Measurements from ENCODE around the gene PAK2.
A peak's percentile ranks its signal among the peaks of the same experiment; 100 is the strongest.
"Not testable (repeated sequence)": the region's sequence is repeated elsewhere in the genome, so short reads cannot be mapped to it uniquely, and the experiment has no call there.

PAK2 gene

DNA sequence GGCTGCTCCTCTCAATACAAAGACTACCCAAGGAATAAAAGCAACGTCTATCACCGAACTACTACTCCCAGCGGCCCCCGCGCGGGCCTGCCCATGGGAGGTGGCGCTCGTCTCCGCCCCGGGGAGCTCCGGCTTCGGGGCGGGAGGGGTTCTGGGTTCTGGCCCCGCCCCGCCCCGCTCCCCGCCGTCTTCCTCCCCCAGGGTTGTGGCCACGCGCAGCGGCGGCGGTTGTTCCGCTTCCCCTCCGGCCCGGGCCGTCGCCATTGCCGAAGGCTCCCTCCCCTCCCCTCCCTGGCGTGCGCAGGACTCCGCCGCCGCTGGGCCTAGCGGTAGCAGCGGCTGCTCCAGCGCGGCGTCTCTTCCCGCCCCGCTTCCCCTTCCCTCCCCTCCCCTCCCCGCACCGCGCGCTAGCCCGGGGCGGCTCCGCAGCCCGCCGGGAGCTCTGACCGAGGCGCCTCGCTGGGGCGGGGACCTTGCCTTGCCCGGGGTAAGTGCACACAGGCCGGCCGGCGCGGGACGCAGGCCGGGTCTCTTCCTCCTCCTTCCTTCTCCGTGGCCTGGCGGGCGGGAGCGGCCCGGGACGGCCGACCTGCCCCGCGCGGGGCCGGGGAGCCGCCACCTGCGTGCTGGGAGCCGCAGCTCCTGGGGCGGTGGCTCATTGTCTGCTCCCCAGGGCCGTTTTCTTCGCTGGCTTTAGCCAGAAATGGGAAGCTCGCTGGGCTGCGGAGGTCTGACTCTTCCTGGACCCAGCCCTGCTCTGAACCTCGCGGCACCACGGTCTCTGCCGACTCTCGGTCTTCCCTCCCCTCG is at the start of gene PAK2:
Gene PAK2, plus strand, starts transcription at position 187 of the 810 bp plus-strand sequence. CDS start 42,790 bp downstream, outside the sequence.
- peak; percentile 94 for DNase-seq

DNA sequence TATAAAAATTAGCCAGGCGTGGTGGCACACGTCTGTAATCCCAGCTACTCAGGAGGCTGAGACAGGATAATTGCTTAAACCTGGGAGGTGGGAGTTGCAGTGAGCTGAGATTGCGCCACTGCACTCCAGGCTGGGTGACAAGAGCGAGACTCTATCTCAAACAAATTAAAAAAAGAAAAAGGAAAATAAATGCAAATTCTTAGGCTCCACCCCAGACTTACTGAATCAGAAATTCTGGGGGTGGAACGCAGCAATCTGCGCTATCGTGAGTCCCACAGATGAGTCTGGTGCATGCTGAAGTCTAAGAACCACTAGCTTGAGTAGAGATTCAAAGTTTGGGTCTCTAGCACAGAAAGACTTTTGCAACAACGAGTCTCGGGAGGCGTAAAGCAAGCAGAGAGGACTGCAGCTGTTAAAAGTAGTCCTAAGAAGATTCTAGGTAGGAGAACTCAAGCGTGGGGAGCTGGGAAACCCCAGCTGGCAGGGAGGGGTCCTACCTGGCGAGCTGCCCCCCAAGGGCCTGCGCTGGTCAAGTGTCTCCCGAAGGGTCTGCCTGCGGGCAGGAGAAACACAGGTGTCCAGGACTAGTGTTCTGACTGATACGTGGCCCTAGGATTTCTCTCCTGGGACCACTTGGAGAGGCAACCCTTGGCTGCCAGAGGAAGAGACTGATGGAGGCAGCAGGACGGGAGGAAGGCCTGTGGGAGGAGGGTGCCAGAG is 49.6 kb upstream of the PAK2 start:
- no peak for DNase-seq

DNA sequence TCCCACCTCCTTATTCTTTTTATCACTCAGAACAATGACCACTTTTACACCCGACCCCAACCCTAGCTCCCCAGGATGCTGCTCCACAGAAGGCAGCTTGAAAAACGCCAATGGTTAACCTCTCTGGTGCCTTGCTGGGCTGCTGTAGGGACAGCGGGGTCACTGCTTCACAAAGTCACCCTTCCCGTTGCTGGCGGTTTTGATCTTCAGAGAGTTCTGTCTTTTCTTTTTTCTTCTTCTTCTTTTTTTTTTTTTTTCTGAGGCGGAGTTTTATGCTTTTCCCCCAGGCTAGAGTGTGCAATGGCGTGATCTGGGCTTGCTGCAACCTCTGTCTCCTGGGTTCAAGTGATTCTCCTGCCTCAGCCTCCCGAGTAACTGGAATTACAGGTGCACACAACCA is 48.3 kb upstream of the PAK2 start:
- DNase-seq, result no peak

- no peak for DNase-seq
Observed at GRCh38 chr3:196694202-196694638, 45.4 kb upstream of the PAK2 start.

GRCh38 chr3:196694941-196695848 is 44.5 kb upstream of the PAK2 start:
- DNase-seq, result no peak

DNA sequence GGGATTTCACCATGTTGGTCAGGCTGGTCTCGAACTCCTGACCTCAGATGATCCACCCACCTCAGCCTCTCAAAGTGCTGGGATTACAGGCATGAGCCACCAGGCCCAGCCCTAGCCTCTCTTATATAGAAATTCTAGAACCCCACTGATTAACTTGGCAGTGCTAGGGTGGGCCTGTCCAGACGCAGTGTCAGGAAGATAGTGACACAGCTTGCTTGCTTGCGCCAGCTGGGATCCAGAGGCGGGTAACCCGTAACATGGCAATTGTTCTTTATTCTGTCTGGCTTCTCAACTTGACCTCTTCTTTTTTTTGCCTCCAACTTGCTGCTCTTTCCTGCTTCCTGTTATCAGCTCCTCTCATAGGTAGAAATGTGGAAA is 43.8 kb upstream of the PAK2 start:
- DNase-seq, result no peak

DNA sequence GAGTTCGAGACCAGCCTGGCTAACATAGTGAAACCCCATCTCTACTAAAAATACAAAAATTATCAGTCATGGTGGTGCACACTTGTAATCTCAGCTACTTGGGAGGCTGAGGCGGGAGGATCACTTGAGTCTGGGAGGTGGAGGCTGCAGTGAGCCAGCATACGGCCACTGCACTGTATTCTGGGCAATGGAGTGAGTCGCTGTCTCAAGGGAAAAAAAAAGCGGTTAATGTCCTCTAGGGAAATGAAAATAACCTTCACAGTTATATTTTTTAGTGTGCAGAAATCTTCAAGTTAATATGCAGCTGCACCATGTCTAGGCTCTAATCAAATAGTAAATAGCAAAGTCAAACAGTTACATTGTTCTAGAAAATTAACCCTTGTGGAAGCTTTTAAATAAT is 42.4 kb upstream of the PAK2 start:
- DNase-seq, result no peak

DNA sequence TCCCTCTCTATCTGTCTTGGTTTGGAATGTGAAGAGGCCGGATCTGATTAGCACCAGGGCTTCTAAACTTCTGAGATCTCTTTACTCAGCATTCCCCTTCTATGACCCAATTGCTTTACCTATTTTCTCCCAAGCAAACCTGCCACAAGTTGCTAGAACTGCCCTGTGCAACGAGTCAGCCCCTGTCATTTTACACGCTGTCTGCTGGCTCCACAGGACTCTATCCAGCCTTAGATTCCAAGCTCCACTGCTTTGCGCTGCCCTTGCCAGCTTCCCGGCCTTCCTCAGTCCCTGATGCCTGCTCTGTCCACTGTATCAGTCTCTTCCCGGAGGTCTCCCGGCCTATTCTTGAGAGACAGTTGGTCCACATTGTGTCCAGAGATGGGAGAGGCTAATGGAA is 39.9 kb upstream of the PAK2 start:
- no peak for DNase-seq

- DNase-seq, result no peak
Observed at GRCh38 chr3:196700801-196701200, 38.9 kb upstream of the PAK2 start.

DNA sequence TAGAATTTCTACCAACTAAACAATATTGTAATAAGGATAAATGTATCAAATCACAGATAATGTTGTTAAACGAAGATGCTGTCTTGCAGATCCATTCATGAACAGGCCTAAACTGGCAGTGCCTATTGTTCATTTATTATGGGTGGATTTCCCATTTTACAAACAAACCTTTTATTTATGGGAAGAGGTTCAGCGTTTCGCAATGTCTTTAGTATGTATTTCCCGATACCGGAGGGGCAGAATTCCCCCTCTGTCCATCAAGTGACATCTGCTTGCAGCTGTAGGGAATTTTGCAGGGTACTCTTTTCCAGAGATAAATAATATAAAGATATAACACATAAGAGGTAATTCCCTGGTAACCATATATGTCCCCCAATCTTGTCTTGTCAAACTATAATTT is 33.3 kb upstream of the PAK2 start:
- DNase-seq, result no peak

- DNase-seq, result no peak
Observed at GRCh38 chr3:196706731-196707130, 32.9 kb upstream of the PAK2 start.

- no peak for DNase-seq
Observed at GRCh38 chr3:196707566-196707965, 32.1 kb upstream of the PAK2 start.

- no peak for DNase-seq
Observed at GRCh38 chr3:196708467-196708866, 31.2 kb upstream of the PAK2 start.

- peak; percentile 90 for DNase-seq
Observed at GRCh38 chr3:196711838-196712513, 27.7 kb upstream of the PAK2 start, which contains the start of the genes CEP19 and PIGX. Gene CEP19 (minus strand): TSS chr3:196712250. CDS start chr3:196708657, 3,593 bp downstream. Gene PIGX (plus strand): TSS chr3:196712377.

- DNase-seq, result peak; percentile 60
Observed at GRCh38 chr3:196712514-196713413, 26.9 kb upstream of the PAK2 start.

- DNase-seq, result not testable (repeated sequence)
Observed at GRCh38 chr3:196717162-196717561, 22.5 kb upstream of the PAK2 start.

- no peak for DNase-seq
Observed at GRCh38 chr3:196721097-196721496, 18.6 kb upstream of the PAK2 start.

- no peak for DNase-seq
Observed at GRCh38 chr3:196726788-196727675, 12.6 kb upstream of the PAK2 start.

- no peak for DNase-seq
Observed at GRCh38 chr3:196735751-196736150, 3.9 kb upstream of the PAK2 start.

- no peak for DNase-seq
Observed at GRCh38 chr3:196736670-196737374, 2.8 kb upstream of the PAK2 start.

Measured in NCI-H510A treated with DMSO at 0.1 percent for 48 hours (cell line).